Stimulated activated CD4-positive, alpha-beta T cell treated with anti-CD3 and anti-CD28 coated beads, Interleukin-4, amount 100 ng/mL, for 24 hours (primary cell): ENCODE measurements around the gene CTNNA1.

ENCODE experiments used
- DNase-seq: peaks from one replicate; pipeline ENCODE4 v3.0.0-alpha.2; 2020

The CTNNA1 gene

GRCh38 chr5:138974227-138975063 lies 221.2 kb downstream of the CTNNA1 start:
- DNase-seq: no peak

- DNase-seq: no peak
Measured at GRCh38 chr5:138975098-138975847, 222.0 kb downstream of the CTNNA1 start.

DNA sequence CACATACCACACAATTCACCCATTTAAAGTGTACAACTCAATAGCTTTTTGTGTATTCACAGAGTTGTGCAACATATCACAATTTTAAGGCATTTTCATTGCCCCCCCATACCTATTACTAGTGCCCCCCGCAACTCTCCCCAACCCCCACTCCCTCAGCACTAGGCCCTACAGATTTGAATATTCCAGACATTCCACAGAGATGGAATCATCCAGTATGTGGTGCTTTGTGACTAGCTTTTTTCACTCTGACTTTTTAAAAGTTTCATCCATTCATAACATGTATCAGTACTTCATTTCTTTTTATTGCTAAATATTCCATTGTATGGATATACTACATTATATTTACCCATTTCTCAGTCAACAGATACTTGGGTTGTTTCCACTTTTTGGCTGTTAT lies 224.9 kb downstream of the CTNNA1 start:
- no peak for DNase-seq

DNA sequence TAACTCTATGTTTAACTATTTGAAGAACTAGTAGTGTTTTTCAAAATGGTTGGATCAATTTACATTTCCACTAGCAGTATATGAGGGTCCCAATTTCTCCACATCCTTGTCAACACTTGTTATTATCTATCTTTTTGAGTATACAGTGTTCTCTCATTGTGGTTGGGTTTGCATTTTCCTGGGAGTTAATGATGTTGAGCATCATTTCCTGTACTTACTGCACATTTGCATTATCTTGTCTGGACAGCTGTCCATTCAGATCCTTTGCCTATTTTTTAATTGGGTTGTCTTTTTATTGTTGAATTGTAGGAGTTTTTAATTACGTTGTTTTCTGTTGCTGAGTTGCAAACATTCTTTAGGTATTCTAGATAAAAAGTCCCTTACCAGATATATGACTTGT lies 225.4 kb downstream of the CTNNA1 start:
- DNase-seq: no peak

DNA sequence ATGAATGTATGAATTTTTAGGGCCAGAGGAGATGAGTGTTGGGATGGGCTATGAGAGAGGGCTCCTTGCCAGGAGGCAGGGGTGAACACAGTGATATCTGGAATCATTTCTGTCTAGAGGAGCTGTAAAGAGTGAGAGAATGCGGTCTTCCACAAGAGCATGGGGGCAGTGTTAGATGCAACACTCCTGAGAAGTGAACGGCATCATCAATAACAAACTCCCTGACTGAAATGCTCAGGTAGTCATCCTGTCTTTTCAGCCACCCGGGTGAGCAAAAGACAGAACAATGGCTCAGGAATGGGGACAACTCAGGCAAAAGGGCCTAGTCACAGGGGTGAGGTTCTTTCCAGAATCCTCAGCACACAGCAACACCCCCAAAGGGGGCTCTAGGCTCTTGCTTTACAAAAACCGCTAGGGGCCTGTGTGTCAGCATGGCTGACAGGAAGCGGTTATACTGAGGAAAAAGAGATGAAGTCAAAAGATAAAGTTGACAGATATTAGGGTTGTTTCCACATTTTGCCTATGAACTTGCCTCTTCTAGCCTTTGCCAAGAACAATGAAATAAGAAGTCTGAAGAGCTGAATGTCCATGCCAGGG lies 226.6 kb downstream of the CTNNA1 start:
- DNase-seq: no peak

DNA sequence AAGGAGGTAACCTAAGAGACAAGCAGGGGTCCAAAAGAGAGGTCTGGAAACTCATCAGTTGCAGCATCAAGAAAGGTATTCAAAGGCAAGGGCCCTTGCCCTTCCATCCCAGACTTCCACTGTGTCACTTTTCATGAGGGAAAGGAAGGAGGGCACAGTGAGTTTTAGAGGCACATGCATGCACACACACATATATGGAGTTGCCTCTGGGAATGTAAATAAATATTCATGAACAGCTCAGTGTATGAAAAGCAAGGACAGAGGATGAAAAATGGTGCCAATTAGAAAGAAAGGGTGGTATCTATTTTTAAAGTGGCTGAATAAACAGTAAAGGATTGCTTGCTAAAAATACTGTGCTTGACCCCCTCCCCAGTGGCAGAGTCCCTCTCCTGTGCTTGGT lies 227.2 kb downstream of the CTNNA1 start:
- no peak for DNase-seq

GRCh38 chr5:138981131-138981530 lies 227.9 kb downstream of the CTNNA1 start:
- no peak for DNase-seq

GRCh38 chr5:138981586-138981985 lies 228.4 kb downstream of the CTNNA1 start:
- DNase-seq: peak; percentile 16

GRCh38 chr5:138983984-138984383 lies 230.8 kb downstream of the CTNNA1 start:
- no peak for DNase-seq
